ENCODE measurements around the gene SCARF2.

- no peak for TF ChIP-seq POLR2AphosphoS5 (IDR thresholded peaks at IDR 0.05; ENCODE audit: low read depth, low read length)
- TF ChIP-seq POLR2A (IDR thresholded peaks at IDR 0.05; ENCODE audit: low read depth, low read length), result no peak
Measured at GRCh38 chr22:20471126-20471833, 33.7 kb upstream of the SCARF2 start.
